Measurements from ENCODE around the gene WWOX.

Gene WWOX

DNA sequence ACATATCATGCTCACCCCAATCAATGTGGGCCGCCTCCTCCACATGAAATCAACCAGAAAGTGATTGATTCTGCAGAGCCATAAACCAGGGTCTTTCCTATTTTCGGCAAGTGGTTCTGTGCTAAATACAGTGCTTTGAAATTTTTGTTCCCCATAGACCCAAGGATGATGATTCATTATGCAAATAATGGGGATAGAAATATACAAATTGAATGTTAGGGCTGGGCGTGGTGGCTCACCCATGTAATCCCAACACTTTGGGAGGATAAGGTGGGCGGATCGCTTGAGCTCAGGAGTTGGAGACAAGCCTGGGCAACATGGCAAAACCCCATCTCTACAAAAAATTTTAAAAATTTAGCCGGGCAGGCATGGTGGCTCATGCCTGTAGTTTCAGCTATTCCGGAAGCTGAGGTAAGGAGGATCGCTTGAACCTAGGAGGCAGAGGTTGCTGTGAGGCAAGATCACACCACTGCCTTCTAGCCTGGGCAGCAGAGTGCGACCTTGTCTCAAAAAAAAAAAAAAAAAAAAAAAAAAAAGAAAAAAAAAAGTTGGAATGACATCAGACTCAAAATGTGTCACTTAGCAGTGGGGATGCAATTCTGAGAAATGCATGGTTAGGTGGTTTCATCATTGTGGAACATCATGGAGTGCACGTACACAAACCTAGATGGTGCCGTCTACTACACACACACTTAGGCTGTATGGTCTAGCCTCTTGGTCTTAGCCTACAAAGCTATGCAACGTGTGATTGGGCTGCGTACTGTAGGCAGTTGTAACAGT, 919.4 kb downstream of the WWOX start:
- no peak for ATAC-seq
- TF ChIP-seq, protein P1, sequence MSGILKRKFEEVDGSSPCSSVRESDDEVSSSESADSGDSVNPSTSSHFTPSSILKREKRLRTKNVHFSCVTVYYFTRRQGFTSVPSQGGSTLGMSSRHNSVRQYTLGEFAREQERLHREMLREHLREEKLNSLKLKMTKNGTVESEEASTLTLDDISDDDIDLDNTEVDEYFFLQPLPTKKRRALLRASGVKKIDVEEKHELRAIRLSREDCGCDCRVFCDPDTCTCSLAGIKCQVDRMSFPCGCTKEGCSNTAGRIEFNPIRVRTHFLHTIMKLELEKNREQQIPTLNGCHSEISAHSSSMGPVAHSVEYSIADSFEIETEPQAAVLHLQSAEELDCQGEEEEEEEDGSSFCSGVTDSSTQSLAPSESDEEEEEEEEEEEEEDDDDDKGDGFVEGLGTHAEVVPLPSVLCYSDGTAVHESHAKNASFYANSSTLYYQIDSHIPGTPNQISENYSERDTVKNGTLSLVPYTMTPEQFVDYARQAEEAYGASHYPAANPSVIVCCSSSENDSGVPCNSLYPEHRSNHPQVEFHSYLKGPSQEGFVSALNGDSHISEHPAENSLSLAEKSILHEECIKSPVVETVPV (CRISPR knock-in tag; IDR thresholded peaks at IDR 0.05) = no peak
- TF ChIP-seq BACH2 (CRISPR knock-in tag; IDR thresholded peaks at IDR 0.05; ENCODE audit: borderline replicate concordance) (no peak), PPARA (CRISPR knock-in tag; IDR thresholded peaks at IDR 0.05; ENCODE audit: borderline replicate concordance) (no peak), ISL1 (CRISPR knock-in tag; IDR thresholded peaks at IDR 0.05) (no peak), SNAI2 (CRISPR knock-in tag; IDR thresholded peaks at IDR 0.05) (no peak), ZNF8 (CRISPR knock-in tag; IDR thresholded peaks at IDR 0.05) (no peak), ZNF565 (CRISPR knock-in tag; conservative IDR thresholded peaks at IDR 0.05; ENCODE audit: low read depth) (no peak), TCF4 (CRISPR knock-in tag; IDR thresholded peaks at IDR 0.05; ENCODE audit: borderline replicate concordance) (no peak)
- TF ChIP-seq, protein P2, sequence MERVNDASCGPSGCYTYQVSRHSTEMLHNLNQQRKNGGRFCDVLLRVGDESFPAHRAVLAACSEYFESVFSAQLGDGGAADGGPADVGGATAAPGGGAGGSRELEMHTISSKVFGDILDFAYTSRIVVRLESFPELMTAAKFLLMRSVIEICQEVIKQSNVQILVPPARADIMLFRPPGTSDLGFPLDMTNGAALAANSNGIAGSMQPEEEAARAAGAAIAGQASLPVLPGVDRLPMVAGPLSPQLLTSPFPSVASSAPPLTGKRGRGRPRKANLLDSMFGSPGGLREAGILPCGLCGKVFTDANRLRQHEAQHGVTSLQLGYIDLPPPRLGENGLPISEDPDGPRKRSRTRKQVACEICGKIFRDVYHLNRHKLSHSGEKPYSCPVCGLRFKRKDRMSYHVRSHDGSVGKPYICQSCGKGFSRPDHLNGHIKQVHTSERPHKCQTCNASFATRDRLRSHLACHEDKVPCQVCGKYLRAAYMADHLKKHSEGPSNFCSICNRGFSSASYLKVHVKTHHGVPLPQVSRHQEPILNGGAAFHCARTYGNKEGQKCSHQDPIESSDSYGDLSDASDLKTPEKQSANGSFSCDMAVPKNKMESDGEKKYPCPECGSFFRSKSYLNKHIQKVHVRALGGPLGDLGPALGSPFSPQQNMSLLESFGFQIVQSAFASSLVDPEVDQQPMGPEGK (CRISPR knock-in tag; IDR thresholded peaks at IDR 0.05; ENCODE audit: borderline replicate concordance) = no peak
- TF ChIP-seq, protein P3, sequence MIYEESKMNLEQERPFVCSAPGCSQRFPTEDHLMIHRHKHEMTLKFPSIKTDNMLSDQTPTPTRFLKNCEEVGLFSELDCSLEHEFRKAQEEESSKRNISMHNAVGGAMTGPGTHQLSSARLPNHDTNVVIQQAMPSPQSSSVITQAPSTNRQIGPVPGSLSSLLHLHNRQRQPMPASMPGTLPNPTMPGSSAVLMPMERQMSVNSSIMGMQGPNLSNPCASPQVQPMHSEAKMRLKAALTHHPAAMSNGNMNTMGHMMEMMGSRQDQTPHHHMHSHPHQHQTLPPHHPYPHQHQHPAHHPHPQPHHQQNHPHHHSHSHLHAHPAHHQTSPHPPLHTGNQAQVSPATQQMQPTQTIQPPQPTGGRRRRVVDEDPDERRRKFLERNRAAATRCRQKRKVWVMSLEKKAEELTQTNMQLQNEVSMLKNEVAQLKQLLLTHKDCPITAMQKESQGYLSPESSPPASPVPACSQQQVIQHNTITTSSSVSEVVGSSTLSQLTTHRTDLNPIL (CRISPR knock-in tag; IDR thresholded peaks at IDR 0.05; ENCODE audit: low read depth) = no peak

DNA sequence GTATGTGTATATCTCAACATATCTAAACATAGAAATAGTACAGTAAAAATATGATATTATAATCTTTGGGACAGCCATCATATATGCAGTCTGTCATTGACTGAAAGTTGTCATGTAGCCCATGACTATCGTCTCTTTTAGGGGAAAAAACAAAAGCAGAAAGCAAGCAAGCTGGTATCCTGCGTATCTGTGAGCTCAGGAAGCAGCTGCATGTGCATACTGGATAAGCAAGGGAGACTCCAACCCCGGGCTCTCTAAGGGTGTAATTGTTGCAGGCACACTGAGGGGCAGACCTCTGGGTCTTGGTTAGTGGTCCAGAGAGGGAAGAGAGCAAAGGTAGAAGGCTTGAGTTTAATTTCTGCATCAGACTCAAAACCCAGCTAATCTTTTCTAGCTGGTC, 920.0 kb downstream of the WWOX start:
- TF ChIP-seq ESRRG (CRISPR knock-in tag; IDR thresholded peaks at IDR 0.05) (no peak), ARNTL (CRISPR knock-in tag; IDR thresholded peaks at IDR 0.05; ENCODE audit: borderline replicate concordance, low read depth) (no peak), CSDC2 (CRISPR knock-in tag; IDR thresholded peaks at IDR 0.05) (no peak), ZNF8 (CRISPR knock-in tag; IDR thresholded peaks at IDR 0.05) (no peak), OSR1 (CRISPR knock-in tag; IDR thresholded peaks at IDR 0.05) (no peak), PPARA (CRISPR knock-in tag; IDR thresholded peaks at IDR 0.05; ENCODE audit: borderline replicate concordance) (no peak)
- TF ChIP-seq, protein P4, sequence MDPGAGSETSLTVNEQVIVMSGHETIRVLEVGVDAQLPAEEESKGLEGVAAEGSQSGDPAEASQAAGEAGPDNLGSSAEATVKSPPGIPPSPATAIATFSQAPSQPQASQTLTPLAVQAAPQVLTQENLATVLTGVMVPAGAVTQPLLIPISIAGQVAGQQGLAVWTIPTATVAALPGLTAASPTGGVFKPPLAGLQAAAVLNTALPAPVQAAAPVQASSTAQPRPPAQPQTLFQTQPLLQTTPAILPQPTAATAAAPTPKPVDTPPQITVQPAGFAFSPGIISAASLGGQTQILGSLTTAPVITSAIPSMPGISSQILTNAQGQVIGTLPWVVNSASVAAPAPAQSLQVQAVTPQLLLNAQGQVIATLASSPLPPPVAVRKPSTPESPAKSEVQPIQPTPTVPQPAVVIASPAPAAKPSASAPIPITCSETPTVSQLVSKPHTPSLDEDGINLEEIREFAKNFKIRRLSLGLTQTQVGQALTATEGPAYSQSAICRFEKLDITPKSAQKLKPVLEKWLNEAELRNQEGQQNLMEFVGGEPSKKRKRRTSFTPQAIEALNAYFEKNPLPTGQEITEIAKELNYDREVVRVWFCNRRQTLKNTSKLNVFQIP (CRISPR knock-in tag; IDR thresholded peaks at IDR 0.05; ENCODE audit: borderline replicate concordance, low read depth) = no peak
- TF ChIP-seq, protein P5, sequence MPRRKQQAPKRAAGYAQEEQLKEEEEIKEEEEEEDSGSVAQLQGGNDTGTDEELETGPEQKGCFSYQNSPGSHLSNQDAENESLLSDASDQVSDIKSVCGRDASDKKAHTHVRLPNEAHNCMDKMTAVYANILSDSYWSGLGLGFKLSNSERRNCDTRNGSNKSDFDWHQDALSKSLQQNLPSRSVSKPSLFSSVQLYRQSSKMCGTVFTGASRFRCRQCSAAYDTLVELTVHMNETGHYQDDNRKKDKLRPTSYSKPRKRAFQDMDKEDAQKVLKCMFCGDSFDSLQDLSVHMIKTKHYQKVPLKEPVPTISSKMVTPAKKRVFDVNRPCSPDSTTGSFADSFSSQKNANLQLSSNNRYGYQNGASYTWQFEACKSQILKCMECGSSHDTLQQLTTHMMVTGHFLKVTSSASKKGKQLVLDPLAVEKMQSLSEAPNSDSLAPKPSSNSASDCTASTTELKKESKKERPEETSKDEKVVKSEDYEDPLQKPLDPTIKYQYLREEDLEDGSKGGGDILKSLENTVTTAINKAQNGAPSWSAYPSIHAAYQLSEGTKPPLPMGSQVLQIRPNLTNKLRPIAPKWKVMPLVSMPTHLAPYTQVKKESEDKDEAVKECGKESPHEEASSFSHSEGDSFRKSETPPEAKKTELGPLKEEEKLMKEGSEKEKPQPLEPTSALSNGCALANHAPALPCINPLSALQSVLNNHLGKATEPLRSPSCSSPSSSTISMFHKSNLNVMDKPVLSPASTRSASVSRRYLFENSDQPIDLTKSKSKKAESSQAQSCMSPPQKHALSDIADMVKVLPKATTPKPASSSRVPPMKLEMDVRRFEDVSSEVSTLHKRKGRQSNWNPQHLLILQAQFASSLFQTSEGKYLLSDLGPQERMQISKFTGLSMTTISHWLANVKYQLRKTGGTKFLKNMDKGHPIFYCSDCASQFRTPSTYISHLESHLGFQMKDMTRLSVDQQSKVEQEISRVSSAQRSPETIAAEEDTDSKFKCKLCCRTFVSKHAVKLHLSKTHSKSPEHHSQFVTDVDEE (CRISPR knock-in tag; IDR thresholded peaks at IDR 0.05) = no peak
- ATAC-seq = no peak

DNA sequence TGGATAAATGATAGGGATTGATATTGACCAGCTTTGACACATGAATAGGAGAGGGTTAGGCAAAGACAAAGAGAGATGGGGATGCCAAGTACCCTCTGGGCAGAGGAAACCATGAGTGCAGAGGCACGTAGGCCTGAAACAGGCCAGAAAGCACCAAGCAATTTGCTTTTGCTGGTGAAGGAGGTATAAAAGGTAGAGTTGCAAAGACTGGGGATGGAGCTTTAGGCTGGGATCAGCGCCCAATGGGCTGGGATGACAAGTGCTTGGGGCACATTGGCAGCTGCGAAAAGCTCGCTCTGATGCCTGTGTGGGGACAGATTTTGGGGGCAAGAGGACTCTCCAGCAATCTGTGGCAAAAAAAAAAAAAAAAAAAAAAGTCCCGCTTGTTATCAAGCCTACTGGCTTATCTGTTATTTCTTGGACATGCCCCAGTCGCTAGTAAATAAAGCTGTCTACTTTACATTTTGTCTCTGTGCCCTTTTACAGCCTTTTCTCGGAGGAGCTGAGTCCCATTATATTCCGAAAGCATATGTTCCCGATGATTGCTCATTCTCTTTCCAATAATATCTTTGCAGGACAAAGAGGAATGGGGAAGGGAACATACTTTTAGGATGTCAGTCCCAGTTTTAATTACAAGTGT, 922.7 kb downstream of the WWOX start:
- no peak for ATAC-seq
- TF ChIP-seq SNAI2 (CRISPR knock-in tag; IDR thresholded peaks at IDR 0.05) = no peak

DNA sequence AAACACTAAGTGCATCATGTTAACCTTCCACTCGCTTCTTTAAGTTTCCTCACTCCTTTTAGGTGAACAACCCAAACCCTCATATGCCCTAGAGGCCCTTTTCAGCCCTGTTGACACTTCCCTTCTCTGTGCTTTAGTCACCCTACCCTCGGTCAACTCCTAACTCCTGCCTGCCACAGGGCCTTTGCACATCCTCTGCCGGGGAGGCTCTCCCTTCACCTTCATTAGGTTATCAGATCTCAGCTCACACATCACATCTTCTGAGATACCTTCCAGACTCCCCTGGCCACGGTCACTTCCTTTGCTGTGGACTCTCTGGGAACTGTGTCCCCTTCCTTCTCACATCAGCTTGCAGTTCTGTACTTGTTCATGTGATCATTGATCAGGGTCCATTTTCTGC, 926.7 kb downstream of the WWOX start:
- ATAC-seq = no peak
- no peak for TF ChIP-seq PPARA (CRISPR knock-in tag; IDR thresholded peaks at IDR 0.05; ENCODE audit: borderline replicate concordance)
- TF ChIP-seq GLIS3 (CRISPR knock-in tag; IDR thresholded peaks at IDR 0.05) = no peak
- TF ChIP-seq RARB (CRISPR knock-in tag; IDR thresholded peaks at IDR 0.05) = no peak
- TF ChIP-seq, protein P2 (CRISPR knock-in tag; IDR thresholded peaks at IDR 0.05; ENCODE audit: borderline replicate concordance) = no peak
- no peak for TF ChIP-seq OSR1 (CRISPR knock-in tag; IDR thresholded peaks at IDR 0.05)
- no peak for TF ChIP-seq TOX (CRISPR knock-in tag; IDR thresholded peaks at IDR 0.05; ENCODE audit: borderline replicate concordance)
- no peak for TF ChIP-seq ZFP3 (CRISPR knock-in tag; IDR thresholded peaks at IDR 0.05)
- TF ChIP-seq, protein P4 (CRISPR knock-in tag; IDR thresholded peaks at IDR 0.05; ENCODE audit: borderline replicate concordance, low read depth) = no peak
- TF ChIP-seq ZNF565 (CRISPR knock-in tag; conservative IDR thresholded peaks at IDR 0.05; ENCODE audit: low read depth) = no peak
- no peak for TF ChIP-seq ZNF70 (CRISPR knock-in tag; IDR thresholded peaks at IDR 0.05)
- no peak for TF ChIP-seq ZC3H10 (CRISPR knock-in tag; IDR thresholded peaks at IDR 0.05)
- no peak for TF ChIP-seq CSDC2 (CRISPR knock-in tag; IDR thresholded peaks at IDR 0.05)

Data from SK-N-SH treated with all-trans-retinoic acid at 6 μM for 48 hours (cell line).